SU-DHL-6 (cell line): ENCODE data around the gene CRACR2A.

ENCODE experiments used
- H2AFZ ChIP-seq: fragments of 200-600 bp; sonication (generic); 2 replicates; pipeline ENCODE4 v1.6.1; 2014; ENCODE audit warnings: low read depth, mild to moderate bottlenecking, moderate library complexity, mixed read lengths, antibody characterized with exemption, low read length; ENCODE audit not compliant: severe bottlenecking
- H3F3A ChIP-seq: fragments of 200-600 bp; shearing (Covaris generic); 2 replicates; pipeline ENCODE4 v1.6.0; 2016; ENCODE audit warnings: antibody characterized with exemption, mild to moderate bottlenecking; ENCODE audit not compliant: insufficient read depth
- H3K27ac ChIP-seq: fragments of 200-600 bp; sonication (generic); 2 replicates; pipeline ENCODE4 v1.5.1; 2016; ENCODE audit warnings: low read depth, mild to moderate bottlenecking, low read length, moderate library complexity, mixed read lengths
- H3K27me3 ChIP-seq: fragments of 200-600 bp; sonication (generic), shearing (Covaris generic); 2 replicates; pipeline ENCODE4 v1.6.0; 2014; ENCODE audit warnings: mild to moderate bottlenecking, low read length
- H3K36me3 ChIP-seq: fragments of 200-600 bp; sonication (generic); 2 replicates; pipeline ENCODE4 v1.6.1; 2014; ENCODE audit warnings: mild to moderate bottlenecking, low read length, mixed read lengths
- H3K4me2 ChIP-seq: fragments of 300-600, 200-600 bp; shearing (Covaris generic), sonication (generic); 2 replicates; pipeline ENCODE4 v1.6.0; 2014; ENCODE audit warnings: low read length, low read depth, mild to moderate bottlenecking; ENCODE audit not compliant: poor library complexity, severe bottlenecking
- H3K4me3 ChIP-seq: fragments of 200-600 bp; sonication (generic); 2 replicates; pipeline ENCODE4 v1.5.1; 2014; ENCODE audit warnings: antibody characterized with exemption, low read length, mild to moderate bottlenecking, mixed read lengths; ENCODE audit not compliant: insufficient read depth, poor library complexity, severe bottlenecking
- H3K79me2 ChIP-seq: fragments of 200-600 bp; sonication (generic); 2 replicates; pipeline ENCODE4 v1.6.1; 2014; ENCODE audit warnings: mild to moderate bottlenecking, low read length, moderate library complexity; ENCODE audit not compliant: insufficient read depth
- H3K9ac ChIP-seq: fragments of 200-600 bp; sonication (generic); 2 replicates; pipeline ENCODE4 v1.7.0; 2014; ENCODE audit warnings: mild to moderate bottlenecking, low read length
- H3K9me2 ChIP-seq: fragments of 200-600 bp; sonication (generic); replicated peaks from 2 replicates; pipeline ENCODE4 v1.6.1; 2014; ENCODE audit warnings: low read length; ENCODE audit not compliant: insufficient read depth
- H3K9me3 ChIP-seq: fragments of 200-600 bp; sonication (generic); 2 replicates; pipeline ENCODE4 v1.6.1; 2014; ENCODE audit warnings: low read length, mixed read lengths; ENCODE audit not compliant: insufficient read depth
- H4K20me1 ChIP-seq: fragments of 200-600 bp; sonication (generic); 2 replicates; pipeline ENCODE4 v1.6.1; 2014; ENCODE audit warnings: low read depth, mild to moderate bottlenecking, antibody characterized with exemption, low read length, moderate library complexity, mixed read lengths
- CTCF ChIP-seq: fragments of 200-600 bp; sonication (generic); IDR thresholded peaks from one replicate; pipeline ENCODE4 v1.5.1; 2017; ENCODE audit warnings: antibody characterized with exemption, mild to moderate bottlenecking, low read length, moderate library complexity; ENCODE audit not compliant: insufficient read depth, poor library complexity, severe bottlenecking
- EZH2phosphoT487 ChIP-seq: fragments of 200-600 bp; sonication (generic), shearing (Covaris generic); conservative IDR thresholded peaks from 2 replicates; pipeline ENCODE4 v1.6.1; 2018; ENCODE audit warnings: mild to moderate bottlenecking, antibody characterized with exemption, low read length, moderate library complexity, mixed read lengths

Gene CRACR2A

GRCh38 chr12:3636328-3636727, 116.6 kb downstream of the CRACR2A start:
- Histone ChIP-seq H3K27me3 (no peaks in the 10 kb centered on the region), H3K27ac (no peak overlapping the region), H3K9ac (no peak overlapping the region), H3K36me3 (0 out of 2 replicates have a peak, but pooled peaks cover 2% of the 10 kb centered on the region), H3K79me2 (no peaks in the 10 kb centered on the region), H3K9me3 (no peaks in the 10 kb centered on the region), H3K9me2 (no peaks in the 10 kb centered on the region), H2AFZ (no peak overlapping the region), H4K20me1 (no peaks in the 10 kb centered on the region), H3K4me3 (no peak overlapping the region), H3F3A (no peaks in the 10 kb centered on the region), H3K4me2 (no peak overlapping the region)
- TF ChIP-seq CTCF (no peak), EZH2phosphoT487 (no peak)

- Histone ChIP-seq H3K9ac (no peak overlapping the region), H3K4me3 (no peak overlapping the region), H3K9me2 (no peaks in the 10 kb centered on the region), H3K79me2 (no peaks in the 10 kb centered on the region), H3K27ac (no peak overlapping the region), H3K4me2 (no peak overlapping the region), H3F3A (no peaks in the 10 kb centered on the region), H4K20me1 (no peaks in the 10 kb centered on the region), H3K36me3 (0 out of 2 replicates have a peak, but pooled peaks cover 2% of the 10 kb centered on the region), H2AFZ (no peak overlapping the region), H3K27me3 (no peaks in the 10 kb centered on the region), H3K9me3 (no peaks in the 10 kb centered on the region)
- TF ChIP-seq EZH2phosphoT487: no peak
- TF ChIP-seq CTCF: no peak
Observed at GRCh38 chr12:3634348-3634747, 118.6 kb downstream of the CRACR2A start.

DNA sequence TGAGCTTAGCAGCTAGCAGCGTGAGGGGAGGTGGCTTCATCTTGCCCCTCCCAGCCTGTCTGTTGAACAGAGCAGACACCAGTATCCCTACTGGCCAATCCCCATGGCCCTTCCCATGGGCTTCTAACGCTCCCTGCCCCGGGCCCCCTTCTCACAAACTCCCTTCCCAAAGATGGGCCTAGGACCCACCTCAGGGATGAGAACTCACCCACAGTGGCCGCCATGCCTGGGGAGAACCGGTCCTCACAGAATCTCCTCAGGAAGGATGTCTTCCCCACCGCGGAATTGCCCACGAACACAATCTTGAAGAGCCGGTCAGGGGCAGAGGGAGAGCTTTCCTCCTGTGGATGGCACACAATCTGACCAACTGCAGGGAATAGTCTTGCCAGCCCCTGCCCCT, 119.5 kb downstream of the CRACR2A start:
- Histone ChIP-seq H2AFZ (no peak overlapping the region), H3K36me3 (0 out of 2 replicates have a peak, but pooled peaks cover 2% of the 10 kb centered on the region)

More for the DNA sequence above, 119.5 kb downstream of the CRACR2A start:
- H3F3A ChIP-seq: no peaks in the 10 kb centered on the region
- H3K9me2 ChIP-seq: no peaks in the 10 kb centered on the region
- no peaks in the 10 kb centered on the region for H4K20me1 ChIP-seq
- H3K79me2 ChIP-seq: no peaks in the 10 kb centered on the region
- H3K4me3 ChIP-seq: no peak overlapping the region
- no peak overlapping the region for H3K4me2 ChIP-seq
- H3K9me3 ChIP-seq: no peaks in the 10 kb centered on the region
- no peaks in the 10 kb centered on the region for H3K27me3 ChIP-seq
- TF ChIP-seq EZH2phosphoT487 (no peak), CTCF (no peak)
- no peak overlapping the region for H3K9ac ChIP-seq
- no peak overlapping the region for H3K27ac ChIP-seq
